NCI-H1694 treated with DMSO at 0.1 percent for 48 hours (cell line): ENCODE results near the gene ASS1.

Experiments used
- DNase-seq: peaks from one replicate; lab custom pipeline; 2025; lab: John Stamatoyannopoulos, UW

The ASS1 gene

GRCh38 chr9:130498918-130499698 lies 54.3 kb downstream of the ASS1 start:
- no peak for DNase-seq

- DNase-seq, result no peak
These were observed 55.1 kb downstream of the ASS1 start for GRCh38 chr9:130499804-130500263.

GRCh38 chr9:130500340-130501180 lies 55.8 kb downstream of the ASS1 start:
- DNase-seq, result peak; percentile 36

- DNase-seq, result no peak
These were observed 56.9 kb downstream of the ASS1 start for GRCh38 chr9:130501639-130502038.

GRCh38 chr9:130508218-130508617 lies 63.5 kb downstream of the ASS1 start:
- DNase-seq, result no peak

- no peak for DNase-seq
These were observed 67.4 kb downstream of the ASS1 start for GRCh38 chr9:130512199-130512598.

- no peak for DNase-seq
These were observed 68.3 kb downstream of the ASS1 start for GRCh38 chr9:130513078-130513477.

- DNase-seq, result no peak
These were observed 73.5 kb downstream of the ASS1 start for GRCh38 chr9:130518233-130518632.

- DNase-seq, result no peak
These were observed 74.4 kb downstream of the ASS1 start for GRCh38 chr9:130518943-130519799.

- no peak for DNase-seq
These were observed 75.2 kb downstream of the ASS1 start for GRCh38 chr9:130519927-130520326.

- DNase-seq, result no peak
These were observed 77.0 kb downstream of the ASS1 start for GRCh38 chr9:130521715-130522114.

GRCh38 chr9:130522233-130522808 lies 77.6 kb downstream of the ASS1 start:
- DNase-seq, result peak; percentile 23

GRCh38 chr9:130523921-130524320 lies 79.2 kb downstream of the ASS1 start:
- DNase-seq, result no peak

- DNase-seq, result no peak
These were observed 81.6 kb downstream of the ASS1 start for GRCh38 chr9:130526193-130526853.

- DNase-seq, result no peak
These were observed 82.3 kb downstream of the ASS1 start for GRCh38 chr9:130526854-130527650.

- DNase-seq, result no peak
These were observed 83.0 kb downstream of the ASS1 start for GRCh38 chr9:130527651-130528310.

- DNase-seq, result no peak
These were observed 83.9 kb downstream of the ASS1 start for GRCh38 chr9:130528674-130529073.

- no peak for DNase-seq
These were observed 86.2 kb downstream of the ASS1 start for GRCh38 chr9:130530938-130531337.

- DNase-seq, result no peak
These were observed 86.9 kb downstream of the ASS1 start for GRCh38 chr9:130531670-130532069.
